Stimulated activated CD8-positive, alpha-beta memory T cell treated with anti-CD3 and anti-CD28 coated beads, Interleukin-15, amount 100 ng/mL, for 48 hours (primary cell): ENCODE results near the gene ARID3C.

ENCODE experiments used
- DNase-seq, 2 donors: peaks; one replicate each; pipeline ENCODE4 v3.0.0-alpha.2; 2020; ENCODE audit warnings: low read depth in 2 of 2

Gene ARID3C

GRCh38 chr9:34627716-34628655 is 880 bp downstream of the ARID3C start:
- no peak for DNase-seq

DNA sequence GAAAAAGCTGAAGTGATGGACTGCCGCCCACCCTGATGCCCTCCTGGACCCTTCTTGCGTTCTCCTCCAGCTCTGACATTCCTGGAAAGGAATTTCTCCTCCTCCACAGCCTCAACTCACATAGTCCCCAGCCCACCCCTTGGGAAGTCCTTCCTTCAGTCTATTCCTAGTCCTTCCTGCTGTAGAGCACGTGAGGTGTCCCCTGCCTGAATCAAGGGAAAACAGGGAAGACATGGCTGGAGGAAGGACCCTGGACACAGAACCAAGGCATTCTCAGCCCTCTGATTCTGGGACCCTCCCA is 3.7 kb downstream of the ARID3C start:
- DNase-seq = no peak

- DNase-seq = no peak
These were observed 4.2 kb downstream of the ARID3C start for GRCh38 chr9:34624475-34625185.

DNA sequence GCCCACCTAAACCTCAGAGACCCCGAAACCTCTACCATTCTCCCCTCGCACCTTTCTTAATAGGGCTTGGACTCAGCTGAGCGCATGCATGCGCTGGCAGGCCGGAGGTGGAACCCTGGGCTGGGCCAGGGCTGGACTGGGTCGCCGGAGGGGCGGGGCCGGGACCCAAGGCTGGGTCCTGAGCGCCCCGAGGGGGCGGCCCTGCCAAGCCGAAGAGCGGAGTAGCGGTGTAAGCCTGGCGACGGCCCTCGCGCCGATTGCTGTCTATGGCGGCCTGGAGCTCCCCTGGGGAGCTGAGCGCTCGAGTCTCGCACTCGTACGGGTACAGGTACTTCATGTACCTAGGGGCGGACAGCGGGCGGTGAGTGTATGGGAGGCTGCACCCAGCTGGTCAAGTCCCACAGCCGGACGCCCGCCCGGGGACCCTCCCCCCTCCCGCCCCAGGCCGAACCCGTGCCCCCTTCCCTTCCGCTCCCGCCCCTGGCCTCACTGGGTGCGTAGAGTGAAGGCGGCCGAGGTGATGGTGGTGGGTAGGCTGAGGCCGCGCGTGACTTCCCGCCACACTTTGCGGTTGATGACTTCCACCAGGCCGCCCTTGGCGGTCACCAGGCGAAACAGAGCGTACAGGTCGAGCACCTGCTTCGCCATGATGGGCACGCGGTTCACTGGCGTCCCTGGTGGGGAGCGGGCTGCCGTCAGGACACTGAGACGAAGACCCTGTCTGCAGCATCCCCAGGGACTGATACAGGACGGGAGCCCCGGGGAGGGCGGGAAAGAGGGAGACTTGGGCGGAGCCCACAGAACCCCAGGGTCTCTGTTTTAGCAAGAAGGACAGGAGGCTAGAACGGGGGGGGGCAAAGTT is 5.3 kb downstream of the ARID3C start:
- no peak for DNase-seq

- DNase-seq = peak; percentile 82 to 85
These were observed 8.5 kb downstream of the ARID3C start, which contains the start of gene DCTN3 for GRCh38 chr9:34620061-34620994. DCTN3 (minus strand) TSS chr9:34620495; CDS start chr9:34620464, 31 bp downstream.

DNA sequence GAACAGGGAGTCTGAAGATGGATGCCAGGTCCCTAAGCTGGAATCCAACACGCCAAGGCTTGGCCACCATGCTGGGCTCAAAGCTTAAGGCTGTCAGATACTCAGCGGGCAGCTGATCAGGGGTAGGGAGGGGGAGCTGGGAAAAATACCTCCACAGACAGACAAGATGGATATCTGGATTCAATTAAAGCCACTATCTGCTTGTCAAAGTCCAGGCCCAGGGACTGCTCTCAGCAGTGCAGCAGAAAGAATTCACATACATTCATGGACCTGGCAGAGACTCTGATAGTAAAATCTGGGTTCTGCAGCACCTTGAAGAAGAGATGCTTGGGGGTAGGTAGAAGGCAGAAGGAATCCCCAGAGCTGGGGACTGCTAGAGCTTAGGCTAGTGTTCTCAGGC is 13.7 kb downstream of the ARID3C start:
- DNase-seq = no peak

DNA sequence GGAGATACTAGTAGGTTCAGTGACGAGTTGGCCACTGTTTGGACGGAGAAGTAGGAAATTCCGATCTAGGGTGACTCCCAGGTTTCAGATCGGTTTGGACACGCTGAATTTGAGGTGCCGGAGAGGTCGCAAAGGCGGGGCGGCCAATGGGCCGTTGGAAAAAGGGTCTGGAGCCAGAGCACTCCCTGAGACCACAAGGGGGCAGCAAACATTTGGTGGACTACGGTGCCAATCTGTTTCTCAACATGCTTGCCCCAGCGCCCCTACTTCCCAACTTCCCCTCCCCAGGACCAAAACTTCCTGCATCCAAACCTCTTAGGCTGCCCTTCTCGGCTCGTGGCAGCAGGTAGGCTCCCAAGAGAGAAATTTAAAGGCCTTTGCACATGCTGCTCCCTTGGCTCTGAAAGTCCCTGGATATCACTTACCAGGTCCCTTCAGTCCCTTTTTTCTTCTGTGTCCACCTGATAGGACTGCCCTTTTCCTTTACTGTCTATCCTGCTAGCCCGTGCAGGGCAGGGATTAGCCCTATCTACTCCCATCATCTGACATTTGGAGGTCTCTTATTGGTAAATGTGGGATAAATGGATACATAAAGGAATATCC is 16.0 kb downstream of the ARID3C start:
- peak; percentile 38 to 52 for DNase-seq

- peak; percentile 73 to 81 for DNase-seq
These were observed 16.8 kb downstream of the ARID3C start, which contains the start of gene RPP25L for GRCh38 chr9:34611811-34612787. RPP25L (minus strand) TSS chr9:34612097; CDS start chr9:34611296, 801 bp downstream.

GRCh38 chr9:34611251-34611810 is 17.5 kb downstream of the ARID3C start:
- no peak for DNase-seq

DNA sequence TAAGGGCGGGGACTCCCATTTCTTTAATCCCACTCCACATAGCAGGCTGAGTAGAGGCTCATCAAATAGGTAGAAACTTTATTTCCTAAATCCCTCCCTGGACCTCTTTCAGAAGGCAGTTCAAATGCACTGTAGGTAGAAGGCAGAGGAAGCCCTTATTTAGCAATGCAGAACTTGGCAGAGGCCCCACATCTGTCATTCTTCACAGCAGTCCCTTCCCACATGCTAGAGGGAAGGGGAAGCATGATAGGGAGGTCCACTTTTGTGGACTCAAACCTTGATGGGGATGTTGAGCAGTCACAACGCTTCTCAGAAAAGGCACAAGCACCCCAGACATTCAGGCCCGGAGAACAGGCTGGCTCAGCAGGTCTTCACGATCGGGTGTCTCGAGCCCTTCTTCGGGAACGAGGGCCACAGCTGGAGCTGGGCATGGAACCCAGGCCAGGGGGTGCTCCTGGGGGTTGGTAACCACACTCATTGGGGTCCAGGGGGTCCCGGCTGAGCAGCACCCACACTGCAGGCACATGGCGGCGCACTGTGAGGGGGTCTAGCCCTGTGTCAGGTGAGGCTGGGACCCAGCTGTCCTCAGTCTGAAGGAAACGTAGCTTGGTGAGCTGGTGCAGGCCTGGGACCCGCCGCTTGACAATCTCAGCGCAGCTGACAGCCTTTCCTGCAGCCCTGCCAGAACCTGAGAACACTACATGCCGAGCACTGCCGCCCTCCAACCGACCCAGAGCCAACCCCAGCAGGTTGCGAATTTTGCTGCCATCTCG is 18.2 kb downstream of the ARID3C start:
- DNase-seq = no peak

- no peak for DNase-seq
These were observed 21.5 kb downstream of the ARID3C start for GRCh38 chr9:34607331-34607730.

DNA sequence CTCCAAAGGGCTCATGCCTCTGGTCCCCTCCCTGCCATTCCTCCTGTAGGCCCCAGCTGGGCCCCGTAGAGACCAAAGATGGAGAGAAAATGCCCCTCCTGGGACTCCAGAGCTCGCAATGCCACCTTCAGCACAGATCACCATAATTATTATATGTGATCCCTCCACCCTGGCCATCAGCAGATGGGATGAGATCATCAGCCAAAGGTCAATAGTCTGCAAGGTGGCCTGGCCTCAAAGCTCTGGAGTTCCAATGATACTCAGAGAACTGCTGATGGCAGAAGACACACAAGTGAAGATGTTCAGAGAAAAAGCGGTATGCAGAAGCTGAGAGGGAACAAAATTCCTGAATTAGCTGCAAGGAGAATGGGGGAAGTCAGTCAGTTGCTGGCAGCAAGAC is 22.0 kb downstream of the ARID3C start:
- DNase-seq = no peak

- no peak for DNase-seq
These were observed 22.7 kb downstream of the ARID3C start for GRCh38 chr9:34606190-34606589.

DNA sequence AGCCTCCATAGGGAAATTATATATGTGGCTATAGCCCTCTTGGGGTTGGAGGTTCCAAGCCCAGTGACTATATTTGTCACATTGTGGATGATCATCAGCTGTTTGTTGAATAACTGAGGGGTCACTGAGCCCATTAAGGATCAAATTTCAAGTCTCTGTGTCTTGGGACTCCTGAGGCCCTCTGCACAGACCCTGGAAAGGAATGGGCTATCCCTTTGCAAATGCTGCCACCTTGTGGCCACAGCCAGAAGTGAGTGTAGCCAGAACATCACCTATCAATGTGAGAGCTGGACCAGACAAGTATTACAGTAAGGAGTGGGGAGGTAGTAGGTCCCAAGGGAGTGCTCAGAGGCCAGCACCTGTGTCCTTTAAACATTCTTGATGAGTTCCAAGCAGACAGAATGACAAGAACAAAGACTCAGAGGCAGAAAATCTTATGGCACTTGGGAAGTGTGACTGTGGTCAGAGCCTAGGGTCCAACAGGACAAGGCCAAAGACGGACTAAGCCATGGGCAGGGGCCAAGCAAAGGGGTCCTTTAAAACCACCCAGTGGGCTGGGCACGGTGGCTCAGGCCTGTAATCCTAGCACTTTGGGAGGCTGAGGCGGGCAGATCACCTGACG is 25.1 kb downstream of the ARID3C start:
- peak; percentile 54 to 61 for DNase-seq

- no peak for DNase-seq
These were observed 26.8 kb downstream of the ARID3C start for GRCh38 chr9:34601937-34602573.

- no peak for DNase-seq
These were observed 28.0 kb downstream of the ARID3C start for GRCh38 chr9:34600908-34601307.

DNA sequence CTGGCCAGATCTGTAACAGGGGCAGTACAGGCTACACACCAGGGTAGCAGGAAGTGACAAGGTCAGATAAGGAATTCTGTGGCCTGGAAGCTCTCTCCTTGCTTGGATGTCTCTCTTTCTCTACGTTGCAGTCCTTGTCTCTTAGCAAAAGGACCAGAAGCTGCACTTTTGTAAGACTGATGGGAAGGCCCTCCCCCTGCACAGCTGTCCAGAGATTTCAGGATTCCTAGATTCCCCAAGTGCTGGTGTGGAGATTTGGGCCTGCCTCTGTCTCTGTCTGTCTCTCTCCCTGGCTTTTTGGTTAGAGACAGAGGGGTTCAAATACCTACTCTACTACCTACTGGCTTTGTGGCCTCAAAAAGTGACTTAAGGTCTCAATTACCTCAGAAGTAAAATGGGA is 29.3 kb downstream of the ARID3C start:
- no peak for DNase-seq
